NCI-H2029 treated with DMSO at 0.1 percent for 48 hours (cell line): ENCODE measurements around the gene UHRF2.
"Not testable (repeated sequence)": the region's sequence is repeated elsewhere in the genome, so short reads cannot be mapped to it uniquely, and the experiment has no call there.

Source experiments
- DNase-seq: peaks from one replicate; lab custom pipeline; 2025; lab: John Stamatoyannopoulos, UW

The UHRF2 gene

DNA sequence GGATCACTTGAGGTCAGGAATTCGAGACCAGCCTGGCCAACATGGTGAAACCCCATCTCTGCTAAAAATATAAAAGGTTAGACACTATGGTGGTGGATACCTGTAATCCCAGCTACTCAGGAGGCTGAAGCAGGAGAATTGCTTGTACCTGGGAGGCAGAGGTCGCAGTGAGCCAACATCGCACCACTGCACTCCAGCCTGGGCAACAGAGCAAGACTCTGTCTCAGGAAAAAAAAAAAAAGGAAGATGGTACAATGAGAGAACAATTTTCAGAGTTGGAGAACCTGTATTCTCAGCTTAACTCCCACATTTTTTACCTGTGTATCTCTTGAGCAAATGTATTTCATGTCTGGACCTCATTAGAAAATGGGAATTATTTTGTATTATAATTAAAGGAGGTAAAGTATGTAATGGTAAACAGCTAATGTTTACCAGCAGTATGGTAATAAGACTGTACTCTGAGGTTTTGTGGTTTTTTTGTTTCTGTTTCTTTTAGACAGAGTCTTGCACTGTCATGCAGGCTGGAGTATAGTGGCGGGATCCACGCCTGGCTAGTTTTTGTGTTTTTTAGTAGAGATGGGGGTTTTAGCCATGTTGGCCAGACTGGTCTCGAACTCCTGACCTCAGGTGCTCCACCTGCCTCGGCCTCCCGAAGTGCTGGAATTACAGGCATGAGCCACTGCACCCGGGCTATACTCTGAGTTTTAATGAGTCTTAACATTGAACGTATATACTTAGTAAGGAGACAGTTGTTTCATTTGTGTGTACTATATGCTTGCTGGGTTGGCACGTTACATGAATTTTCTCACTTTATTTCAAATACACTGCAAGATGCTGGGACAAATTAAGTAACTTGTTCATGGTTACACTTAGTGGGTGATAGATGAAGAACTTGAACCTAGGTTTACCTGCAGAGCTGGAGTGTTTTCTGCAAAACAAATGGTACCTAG lies 16.2 kb downstream of the UHRF2 start:
- no peak for DNase-seq

DNA sequence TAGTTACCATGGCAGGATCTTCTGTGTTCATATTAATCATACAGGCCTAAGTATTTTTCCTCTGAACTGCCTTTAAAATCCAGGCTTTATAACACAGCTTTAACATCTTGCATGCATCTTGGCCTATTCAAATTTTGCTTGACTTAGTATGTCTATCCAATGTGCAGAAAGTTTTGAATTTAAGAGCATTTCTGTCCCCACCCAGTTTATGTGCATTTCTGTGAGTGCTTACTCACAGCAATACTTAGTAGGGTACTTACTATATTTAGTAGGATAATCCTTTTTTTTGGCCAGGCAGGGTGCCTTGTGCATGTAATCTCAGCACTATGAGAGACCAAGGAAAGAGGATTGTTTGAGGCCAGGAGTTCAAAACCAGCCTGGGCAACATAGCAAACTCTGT lies 18.0 kb downstream of the UHRF2 start:
- DNase-seq = no peak

- DNase-seq = no peak
Measured at GRCh38 chr9:6433410-6433809, 20.4 kb downstream of the UHRF2 start.

- no peak for DNase-seq
Measured at GRCh38 chr9:6439051-6439703, 26.2 kb downstream of the UHRF2 start.

DNA sequence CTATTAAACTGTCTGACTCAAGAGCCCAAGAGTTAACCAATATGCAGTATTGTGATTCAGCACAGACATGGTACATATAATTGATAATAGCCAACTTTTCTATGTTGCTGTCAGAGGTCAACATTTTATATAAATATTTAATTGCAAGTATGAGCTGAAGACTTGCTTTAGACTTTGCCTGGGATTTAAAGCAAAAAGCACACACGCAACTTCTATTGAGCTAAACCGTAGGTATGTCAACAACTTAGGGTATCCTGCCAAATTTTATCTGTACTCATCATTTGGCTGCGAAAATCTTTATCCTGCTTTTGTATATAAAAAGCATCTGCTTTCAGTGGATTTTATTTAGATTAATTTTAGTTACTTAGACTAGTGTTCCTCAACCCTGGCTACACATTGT lies 27.4 kb downstream of the UHRF2 start:
- no peak for DNase-seq

- DNase-seq = no peak
Measured at GRCh38 chr9:6441269-6441668, 28.3 kb downstream of the UHRF2 start.

DNA sequence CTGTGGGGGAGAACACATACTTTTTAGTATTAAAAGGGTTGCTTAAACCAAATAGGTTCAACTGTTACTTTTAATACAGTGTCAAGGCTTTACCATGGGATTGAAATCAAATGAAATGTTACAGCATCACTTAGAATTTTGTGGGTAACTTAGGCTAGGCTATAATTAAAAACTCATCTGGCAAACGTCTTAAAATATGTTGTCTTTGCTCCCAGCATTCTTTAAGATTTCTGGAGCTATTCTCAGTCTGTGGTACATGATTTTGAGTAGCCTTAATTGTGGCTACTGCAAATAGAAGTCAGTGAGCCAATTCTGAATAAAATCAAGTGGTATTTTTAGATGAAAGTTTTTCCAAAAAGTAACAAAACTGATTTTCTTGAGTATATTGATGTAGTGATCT lies 30.7 kb downstream of the UHRF2 start:
- no peak for DNase-seq

GRCh38 chr9:6444128-6444527 lies 31.1 kb downstream of the UHRF2 start:
- no peak for DNase-seq

GRCh38 chr9:6449086-6449485 lies 36.1 kb downstream of the UHRF2 start:
- DNase-seq = no peak

GRCh38 chr9:6449645-6450044 lies 36.6 kb downstream of the UHRF2 start:
- DNase-seq = no peak

GRCh38 chr9:6450641-6451375 lies 37.8 kb downstream of the UHRF2 start:
- no peak for DNase-seq

- DNase-seq = not testable (repeated sequence)
Measured at GRCh38 chr9:6455292-6455691, 42.3 kb downstream of the UHRF2 start.

GRCh38 chr9:6458704-6459103 lies 45.7 kb downstream of the UHRF2 start:
- DNase-seq = not testable (repeated sequence)

- no peak for DNase-seq
Measured at GRCh38 chr9:6459718-6460117, 46.7 kb downstream of the UHRF2 start.

GRCh38 chr9:6460189-6460768 lies 47.3 kb downstream of the UHRF2 start:
- no peak for DNase-seq

DNA sequence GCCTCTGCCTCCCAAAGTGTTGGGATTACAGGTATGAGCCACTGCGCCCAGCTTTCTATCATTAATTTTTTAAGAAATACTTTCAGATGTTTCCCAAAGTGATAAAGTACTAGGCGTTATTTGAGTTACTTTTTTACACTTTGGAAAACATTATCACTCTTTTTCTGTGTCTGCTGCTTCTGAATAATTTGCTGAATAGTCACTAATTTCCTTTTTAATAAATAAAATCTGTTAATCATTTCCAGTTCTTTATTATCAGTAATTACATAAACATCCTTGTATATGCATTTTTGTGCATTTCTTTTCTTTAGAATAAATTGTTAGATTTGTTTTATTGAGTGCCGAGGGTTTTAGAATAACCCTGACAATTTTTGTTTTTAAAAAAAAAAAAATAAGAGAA lies 48.6 kb downstream of the UHRF2 start:
- DNase-seq = no peak

- no peak for DNase-seq
Measured at GRCh38 chr9:6467006-6467625, 54.1 kb downstream of the UHRF2 start.

DNA sequence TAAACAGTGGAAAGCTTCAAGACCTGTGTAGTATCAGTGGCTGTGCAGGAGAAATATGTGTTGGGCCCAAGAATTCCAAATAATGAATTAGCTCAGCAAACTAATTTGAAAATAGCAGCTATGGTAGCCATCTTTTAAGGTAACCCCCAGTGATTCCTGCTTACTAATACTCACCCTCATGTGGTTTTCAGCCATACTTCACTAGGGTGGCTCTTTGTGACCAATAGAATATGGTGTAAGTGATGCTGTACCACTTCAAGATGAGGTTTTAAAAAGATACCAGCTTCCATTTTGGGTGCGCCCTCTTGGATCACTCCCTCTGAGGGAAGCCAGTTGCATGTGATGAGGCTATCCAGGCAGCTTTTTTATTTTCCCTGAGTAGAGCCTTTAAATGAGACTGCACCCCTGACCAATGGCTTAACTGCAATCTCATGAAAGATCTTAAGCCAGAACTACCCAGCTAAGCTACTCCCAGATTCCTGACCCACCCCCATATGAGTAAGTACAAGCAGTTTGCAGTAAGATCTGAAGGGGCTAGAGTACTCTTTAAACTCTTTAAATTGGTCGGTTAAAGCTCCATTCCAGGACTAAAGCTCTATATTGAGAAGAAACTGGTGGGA lies 58.3 kb downstream of the UHRF2 start:
- DNase-seq = no peak

DNA sequence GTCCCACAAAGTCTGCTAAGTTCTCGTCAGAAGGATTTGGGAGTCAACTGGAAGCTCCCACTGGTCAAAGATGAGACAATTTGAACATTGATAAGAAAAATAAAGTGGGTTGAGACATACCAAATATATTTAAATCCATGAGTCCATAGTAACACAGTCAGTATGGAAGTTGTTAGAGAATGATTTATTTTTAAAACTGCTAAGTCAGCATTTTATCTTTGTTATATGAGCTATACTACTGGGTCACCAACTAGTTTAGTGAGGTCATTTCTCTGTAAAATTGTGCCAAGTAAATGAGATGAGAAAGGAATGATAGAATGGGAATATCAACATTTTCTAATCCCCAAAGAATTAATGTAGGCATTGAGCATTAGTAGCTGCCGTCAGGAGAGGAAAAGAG lies 60.2 kb downstream of the UHRF2 start:
- DNase-seq = no peak

- DNase-seq = no peak
Measured at GRCh38 chr9:6479959-6480358, 67.0 kb downstream of the UHRF2 start.

GRCh38 chr9:6484210-6484609 lies 71.2 kb downstream of the UHRF2 start:
- DNase-seq = no peak
